Fibroblast of pulmonary artery (primary cell): ENCODE data around the gene ETV1.

Experiments
- DNase-seq: peaks from one replicate; pipeline ENCODE4 v3.0.0-alpha.2; 2010; ENCODE audit warnings: low read depth
- H3K4me3 ChIP-seq: replicated peaks from 2 replicates; pipeline ENCODE4 v1.5.1; 2011; ENCODE audit warnings: low read depth, mild to moderate bottlenecking, control low read depth, low read length, moderate library complexity
- CTCF ChIP-seq: IDR thresholded peaks from 2 replicates; pipeline ENCODE4 v1.5.1; 2011; ENCODE audit warnings: mild to moderate bottlenecking, control low read depth, low read length, inconsistent platforms; ENCODE audit errors: missing control alignments

Gene ETV1

DNA sequence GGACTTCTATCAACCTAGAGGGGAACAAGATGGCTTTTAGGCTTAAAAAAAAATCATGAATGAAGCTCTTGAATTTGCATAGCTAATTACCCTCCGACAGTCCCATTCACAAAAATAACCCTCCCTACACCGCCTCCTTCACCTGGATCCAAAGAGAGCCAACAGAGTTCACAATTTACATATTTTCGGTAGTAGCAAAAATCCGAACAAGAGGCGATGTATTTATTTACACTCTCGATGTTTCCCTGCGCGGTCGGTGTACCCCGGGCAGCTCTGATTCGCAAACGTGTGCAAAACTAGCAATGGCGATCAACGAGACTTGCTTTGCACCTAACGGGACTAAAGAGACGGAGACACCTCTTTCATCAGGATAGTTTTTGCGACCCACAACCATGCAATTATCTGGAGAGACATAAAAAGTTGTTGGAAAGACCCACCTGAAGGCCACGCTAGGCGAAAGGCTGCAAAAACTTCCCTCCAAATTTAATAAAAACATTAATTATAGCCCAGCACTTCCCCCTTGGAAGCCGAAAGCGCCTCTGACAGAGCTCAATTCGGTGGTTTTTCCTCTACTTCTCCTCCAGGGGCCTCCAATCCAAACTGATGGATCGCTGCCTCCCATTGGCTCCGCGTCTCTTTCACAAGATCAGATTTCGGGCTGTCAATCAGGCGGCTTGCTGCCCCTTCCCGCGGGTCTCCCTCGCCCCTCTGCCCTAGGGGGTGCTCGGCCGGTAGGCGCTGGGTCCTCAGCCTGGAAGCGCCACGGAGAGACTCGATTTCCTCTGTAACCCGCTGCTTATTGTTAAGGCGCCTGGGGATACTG lies at the start of gene ETV1:
Gene ETV1 (minus strand): TSS at position 541 of the 823 bp plus-strand sequence. CDS start 614 bp downstream, outside the sequence.
- peak within 1 kb of the TSS; percentile 88 for H3K4me3 ChIP-seq
- peak; percentile 49 for TF ChIP-seq CTCF
- peak; percentile 75 for DNase-seq

DNA sequence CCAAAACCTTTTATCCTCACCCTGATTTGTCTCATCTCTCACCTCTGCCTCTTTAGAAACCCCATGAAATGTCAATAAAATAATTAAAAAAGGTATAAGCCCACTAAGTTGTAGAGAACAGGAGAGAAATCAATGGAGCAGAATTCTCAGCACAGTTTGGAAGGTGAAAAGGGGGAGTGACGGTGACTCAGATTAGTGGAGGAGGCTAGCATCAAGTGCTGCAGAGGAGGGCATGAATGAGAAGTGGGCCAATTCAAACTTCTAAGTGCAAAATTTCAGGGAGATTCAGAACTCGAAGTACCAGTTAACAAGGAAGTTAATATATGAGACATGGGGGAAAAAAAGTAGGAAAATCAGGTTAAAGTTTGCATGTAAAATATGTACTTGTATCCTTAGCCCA lies 34.9 kb upstream of the ETV1 start:
- no peak for TF ChIP-seq CTCF

GRCh38 chr7:14023838-14024237 lies 34.4 kb upstream of the ETV1 start:
- no peak for TF ChIP-seq CTCF
- peak; percentile 68 for DNase-seq
- H3K4me3 ChIP-seq = no peak overlapping the region

More for the DNA sequence above, 34.9 kb upstream of the ETV1 start:
- peak; percentile 16 for DNase-seq
- H3K4me3 ChIP-seq = no peak overlapping the region

DNA sequence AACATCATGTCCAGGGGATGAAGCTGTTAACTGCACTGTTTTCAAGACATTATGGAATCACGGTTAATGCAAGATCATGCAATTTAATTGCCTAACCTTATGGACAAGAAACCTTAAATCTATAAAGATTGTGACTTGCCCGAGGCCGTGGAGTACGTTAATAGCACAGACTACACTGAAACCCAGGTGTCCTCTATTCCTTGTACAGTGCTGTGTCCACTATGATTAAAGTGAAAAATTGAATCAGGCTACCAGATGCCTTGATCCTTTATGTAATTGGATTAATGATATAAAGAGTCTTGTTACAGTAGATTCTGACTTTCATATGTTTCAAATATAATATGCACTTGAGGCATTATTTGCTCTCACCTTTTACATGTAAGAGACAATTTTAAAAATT lies 33.9 kb upstream of the ETV1 start:
- DNase-seq = no peak
- H3K4me3 ChIP-seq = no peak overlapping the region
- no peak for TF ChIP-seq CTCF

GRCh38 chr7:14021069-14021468 lies 31.6 kb upstream of the ETV1 start:
- H3K4me3 ChIP-seq = no peak overlapping the region
- no peak for TF ChIP-seq CTCF
- peak; percentile 61 for DNase-seq

DNA sequence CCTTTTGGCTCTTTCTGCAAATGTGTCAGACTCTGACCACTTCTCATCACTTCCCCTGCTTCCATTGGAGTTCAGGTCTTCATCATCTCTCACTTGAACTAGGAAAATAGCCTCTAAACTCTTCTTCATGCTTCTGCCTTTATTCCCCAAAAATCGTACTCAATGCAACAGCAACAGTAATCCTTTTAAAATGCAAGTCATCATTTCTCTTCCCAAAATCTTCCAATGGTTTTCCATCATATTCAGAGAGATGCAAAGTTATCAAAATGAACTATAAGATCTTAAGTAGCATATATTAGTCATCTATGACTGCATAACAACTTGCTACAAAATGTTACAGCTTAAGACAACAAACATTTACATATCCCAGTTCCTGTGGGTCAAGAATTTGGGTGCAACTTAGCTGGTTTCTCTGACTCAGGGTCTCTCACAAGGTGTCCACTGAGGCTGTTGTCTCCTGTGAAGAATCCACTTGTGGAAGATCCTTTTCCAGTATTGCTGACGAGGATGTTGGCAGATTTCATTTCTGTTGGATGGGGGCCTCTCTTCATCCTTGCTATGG lies 31.0 kb upstream of the ETV1 start:
- peak; percentile 19 for DNase-seq
- no peak for TF ChIP-seq CTCF
- H3K4me3 ChIP-seq = no peak overlapping the region
